Measurements from ENCODE around the gene BFSP2.
"Not testable (repeated sequence)": the region's sequence is repeated elsewhere in the genome, so short reads cannot be mapped to it uniquely, and the experiment has no call there.

BFSP2 gene

GRCh38 chr3:133478624-133479023 lies 78.8 kb downstream of the BFSP2 start:
- Mint-ChIP-seq H3K27me3 (ENCODE audit: low read depth) (no peaks in the 10 kb centered on the region), H3K36me3 (ENCODE audit: low read depth) (peaks cover 6% of the 10 kb centered on the region), H3K4me1 (ENCODE audit: low read depth) (peaks cover 61% of the 10 kb centered on the region), H3K9me3 (no peaks in the 10 kb centered on the region), H3K27ac (no peak overlapping the region), H3K4me3 (no peak overlapping the region)
- no peak for DNase-seq (ENCODE audit: low spot score)

- H3K27ac Mint-ChIP-seq, result no peak overlapping the region
- DNase-seq (ENCODE audit: low spot score), result no peak
- peaks cover 3% of the 10 kb centered on the region for H3K9me3 Mint-ChIP-seq
- H3K27me3 Mint-ChIP-seq (ENCODE audit: low read depth), result no peaks in the 10 kb centered on the region
- peaks cover 55% of the 10 kb centered on the region for H3K4me1 Mint-ChIP-seq (ENCODE audit: low read depth)
- H3K36me3 Mint-ChIP-seq (ENCODE audit: low read depth), result peaks cover 6% of the 10 kb centered on the region
- H3K4me3 Mint-ChIP-seq, result no peak overlapping the region
Measured at GRCh38 chr3:133479401-133479800, 79.5 kb downstream of the BFSP2 start.

- no peak overlapping the region for H3K27ac Mint-ChIP-seq
Measured at GRCh38 chr3:133479895-133480669, 80.2 kb downstream of the BFSP2 start.

GRCh38 chr3:133482474-133482873 lies 82.6 kb downstream of the BFSP2 start:
- H3K36me3 Mint-ChIP-seq (ENCODE audit: low read depth), result peaks cover 11% of the 10 kb centered on the region
- peaks cover 25% of the 10 kb centered on the region for H3K4me1 Mint-ChIP-seq (ENCODE audit: low read depth)
- H3K4me3 Mint-ChIP-seq; H3K27me3 Mint-ChIP-seq (ENCODE audit: low read depth); H3K27ac Mint-ChIP-seq; DNase-seq (ENCODE audit: low spot score): not testable (repeated sequence)
- H3K9me3 Mint-ChIP-seq, result peaks cover 18% of the 10 kb centered on the region

More at GRCh38 chr3:133479895-133480669, 80.2 kb downstream of the BFSP2 start:
- Mint-ChIP-seq H3K9me3 (peaks cover 10% of the 10 kb centered on the region), H3K4me3 (no peak overlapping the region), H3K27me3 (ENCODE audit: low read depth) (no peaks in the 10 kb centered on the region), H3K4me1 (ENCODE audit: low read depth) (peaks cover 49% of the 10 kb centered on the region), H3K36me3 (ENCODE audit: low read depth) (peaks cover 6% of the 10 kb centered on the region)
- no peak for DNase-seq (ENCODE audit: low spot score)

- H3K27ac Mint-ChIP-seq, result peak overlapping the region; percentile 41
- H3K36me3 Mint-ChIP-seq (ENCODE audit: low read depth), result peaks cover 10% of the 10 kb centered on the region
- peaks cover 39% of the 10 kb centered on the region for H3K4me1 Mint-ChIP-seq (ENCODE audit: low read depth)
- DNase-seq (ENCODE audit: low spot score), result no peak
- no peaks in the 10 kb centered on the region for H3K27me3 Mint-ChIP-seq (ENCODE audit: low read depth)
- peaks cover 18% of the 10 kb centered on the region for H3K9me3 Mint-ChIP-seq
- no peak overlapping the region for H3K4me3 Mint-ChIP-seq
Measured at GRCh38 chr3:133486658-133487057, 86.8 kb downstream of the BFSP2 start.

- Mint-ChIP-seq H3K27me3 (ENCODE audit: low read depth) (no peaks in the 10 kb centered on the region), H3K27ac (no peak overlapping the region), H3K4me1 (ENCODE audit: low read depth) (peaks cover 40% of the 10 kb centered on the region), H3K4me3 (no peak overlapping the region), H3K36me3 (ENCODE audit: low read depth) (peaks cover 10% of the 10 kb centered on the region), H3K9me3 (peaks cover 18% of the 10 kb centered on the region)
- DNase-seq (ENCODE audit: low spot score), result no peak
Measured at GRCh38 chr3:133487204-133487603, 87.3 kb downstream of the BFSP2 start.

GRCh38 chr3:133487920-133488540 lies 88.2 kb downstream of the BFSP2 start:
- no peak for DNase-seq (ENCODE audit: low spot score)
- Mint-ChIP-seq H3K4me1 (ENCODE audit: low read depth) (peaks cover 48% of the 10 kb centered on the region), H3K27me3 (ENCODE audit: low read depth) (no peaks in the 10 kb centered on the region), H3K4me3 (no peak overlapping the region), H3K9me3 (peaks cover 18% of the 10 kb centered on the region), H3K27ac (peak overlapping the region; percentile 42), H3K36me3 (ENCODE audit: low read depth) (peaks cover 10% of the 10 kb centered on the region)

- H3K27ac Mint-ChIP-seq, result peak overlapping the region; percentile 60
- peaks cover 51% of the 10 kb centered on the region for H3K4me1 Mint-ChIP-seq (ENCODE audit: low read depth)
Measured at GRCh38 chr3:133488785-133489367, 89.0 kb downstream of the BFSP2 start.

GRCh38 chr3:133489466-133490085 lies 89.7 kb downstream of the BFSP2 start:
- peaks cover 51% of the 10 kb centered on the region for H3K4me1 Mint-ChIP-seq (ENCODE audit: low read depth)
- H3K4me3 Mint-ChIP-seq, result peak overlapping the region; percentile 77
- peaks cover 14% of the 10 kb centered on the region for H3K9me3 Mint-ChIP-seq
- peak overlapping the region; percentile 88 for H3K27ac Mint-ChIP-seq
- H3K36me3 Mint-ChIP-seq (ENCODE audit: low read depth), result peaks cover 11% of the 10 kb centered on the region
- H3K27me3 Mint-ChIP-seq (ENCODE audit: low read depth), result no peaks in the 10 kb centered on the region
- DNase-seq (ENCODE audit: low spot score), result no peak

More at GRCh38 chr3:133488785-133489367, 89.0 kb downstream of the BFSP2 start:
- Mint-ChIP-seq H3K36me3 (ENCODE audit: low read depth) (peaks cover 11% of the 10 kb centered on the region), H3K9me3 (peaks cover 18% of the 10 kb centered on the region), H3K27me3 (ENCODE audit: low read depth) (no peaks in the 10 kb centered on the region), H3K4me3 (peak overlapping the region; percentile 77)
- no peak for DNase-seq (ENCODE audit: low spot score)

GRCh38 chr3:133490468-133491351 lies 90.9 kb downstream of the BFSP2 start:
- Mint-ChIP-seq H3K27me3 (ENCODE audit: low read depth) (no peaks in the 10 kb centered on the region), H3K4me3 (peak overlapping the region; percentile 77), H3K36me3 (ENCODE audit: low read depth) (peaks cover 9% of the 10 kb centered on the region), H3K4me1 (ENCODE audit: low read depth) (peaks cover 53% of the 10 kb centered on the region), H3K9me3 (peaks cover 4% of the 10 kb centered on the region), H3K27ac (peak overlapping the region; percentile 88)
- peak; percentile 82 for DNase-seq (ENCODE audit: low spot score)

- no peaks in the 10 kb centered on the region for H3K27me3 Mint-ChIP-seq (ENCODE audit: low read depth)
- H3K36me3 Mint-ChIP-seq (ENCODE audit: low read depth), result peaks cover 8% of the 10 kb centered on the region
- peak overlapping the region; percentile 88 for H3K27ac Mint-ChIP-seq
- H3K4me3 Mint-ChIP-seq, result peak overlapping the region; percentile 77
- DNase-seq (ENCODE audit: low spot score), result no peak
- peaks cover 55% of the 10 kb centered on the region for H3K4me1 Mint-ChIP-seq (ENCODE audit: low read depth)
- peaks cover 3% of the 10 kb centered on the region for H3K9me3 Mint-ChIP-seq
Measured at GRCh38 chr3:133491481-133492059, 91.7 kb downstream of the BFSP2 start.

- Mint-ChIP-seq H3K4me1 (ENCODE audit: low read depth) (peaks cover 56% of the 10 kb centered on the region), H3K27ac (peak overlapping the region; percentile 71), H3K36me3 (ENCODE audit: low read depth) (peaks cover 6% of the 10 kb centered on the region), H3K9me3 (no peaks in the 10 kb centered on the region), H3K27me3 (ENCODE audit: low read depth) (no peaks in the 10 kb centered on the region), H3K4me3 (peak overlapping the region; percentile 53)
- peak; percentile 23 for DNase-seq (ENCODE audit: low spot score)
Measured at GRCh38 chr3:133492159-133492741, 92.4 kb downstream of the BFSP2 start.

All from T-helper 2 cell treated with Interferon-gamma antibody and Interleukin-4, amounts not matched to agents 5 μg/mL and 100 μg/mL, for 36 hours (primary cell).